ENCODE measurements around the gene IPO4. TPM values are rescaled to one million over a fixed set of nuclear protein-coding genes. Genes with fewer than 3 reads are reported as not detected.
"Not testable (repeated sequence)": the region's sequence is repeated elsewhere in the genome, so short reads cannot be mapped to it uniquely, and the experiment has no call there.

IPO4 gene
- total and polyA plus RNA-seq, 9 of the 15 experiments (the other 6 are each of a cell fraction or from before 2014, with no cell fraction given): 7.3 to 122 (median 31.8) TPM

DNA sequence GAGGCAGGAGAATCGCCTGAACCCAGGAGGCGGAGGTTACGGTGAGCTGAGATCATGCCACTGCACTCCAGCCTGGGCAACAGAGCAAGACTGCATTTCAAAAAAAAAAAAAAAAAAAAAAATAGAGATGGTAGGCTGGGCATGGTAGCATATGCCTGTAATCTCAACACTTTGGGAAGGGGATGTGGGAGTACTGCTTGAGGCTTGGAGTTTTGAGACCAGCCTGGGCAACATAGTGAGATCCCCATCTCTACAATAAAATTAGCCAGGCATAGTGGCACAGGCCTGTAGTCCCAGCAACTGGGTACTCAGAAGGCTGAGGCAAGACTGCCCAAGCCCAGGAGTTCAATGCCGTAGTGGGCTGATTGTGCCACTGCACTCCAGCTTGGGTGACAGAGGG lies 34.4 kb upstream of the IPO4 start:
- CTCF ChIA-PET (ENCODE audit: low intra/inter-chr PET ratio); H3K9ac ChIP-seq (ENCODE audit: insufficient read depth in 1 of 2, low read depth in 2 of 2, low read length in 2 of 2); H3K9me1 ChIP-seq (ENCODE audit: control insufficient read depth, insufficient read depth, low read length); H3K4me3 ChIP-seq; BruUV-seq (replicated peaks); H3K4me2 ChIP-seq (ENCODE audit: insufficient read depth, low read length); ATAC-seq; intact Hi-C loops (cut with micrococcal nuclease); in situ Hi-C loops (cut with MboI); H3K27ac ChIP-seq (ENCODE audit: extremely low read depth, low read depth, low read length); H2AFZ ChIP-seq (ENCODE audit: low read depth, low read length); H3K4me1 ChIP-seq (replicated peaks in 1 of 2; ENCODE audit: control insufficient read depth in 2 of 2, insufficient read depth in 2 of 2, low read length in 2 of 2); H3K27me3 ChIP-seq (ENCODE audit: control insufficient read depth in 2 of 2, insufficient read depth in 2 of 2, low read length in 2 of 2); DNase-seq (ENCODE audit: extremely low read depth in 1 of 4, low spot score in 3 of 4); POLR2A ChIA-PET; FAIRE-seq; H3K9me3 ChIP-seq (replicated peaks; ENCODE audit: control insufficient read depth, insufficient read depth, low read depth, low read length); H4K20me1 ChIP-seq (replicated peaks; ENCODE audit: control insufficient read depth, insufficient read depth, low read length): not testable (repeated sequence)
- Histone ChIP-seq H3K36me3 (ENCODE audit: control insufficient read depth, insufficient read depth, low read length) (peaks cover 12% of the 10 kb centered on the region; the same call in 2 of the 3 replicates), H3K79me2 (ENCODE audit: control insufficient read depth, insufficient read depth, low read length) (peaks cover 38% of the 10 kb centered on the region)
- 83% methylated on average over 3 of the region's 4 CpGs for WGBS (ENCODE audit: insufficient coverage, low coverage, missing lambda C conversion rate)

DNA sequence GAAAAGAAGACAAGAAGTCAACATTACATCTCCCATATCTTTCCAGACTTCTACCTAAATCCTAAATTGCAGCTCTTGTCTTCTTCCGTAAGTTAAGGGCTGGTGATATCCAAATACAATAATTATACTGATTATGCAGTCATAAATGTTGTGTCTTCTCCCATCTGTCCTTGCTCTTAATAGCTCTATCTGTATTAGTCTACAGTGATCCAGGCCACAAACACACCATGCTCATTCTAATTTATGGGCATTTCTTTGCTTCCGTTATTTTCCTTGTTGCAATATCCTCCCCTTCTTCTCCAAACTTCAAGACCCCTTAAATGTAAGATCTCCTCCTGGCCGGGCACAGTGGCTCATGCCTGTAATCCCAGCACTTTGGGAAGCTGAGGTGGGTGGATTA lies 30.9 kb upstream of the IPO4 start:
- Histone ChIP-seq H3K36me3 (ENCODE audit: control insufficient read depth, insufficient read depth, low read length) (peaks cover 9% of the 10 kb centered on the region; the same call in 2 of the 3 replicates), H3K4me2 (ENCODE audit: insufficient read depth, low read length) (no peak overlapping the region), H3K27me3 (ENCODE audit: control insufficient read depth in 2 of 2, insufficient read depth in 2 of 2, low read length in 2 of 2) (no peaks in the 10 kb centered on the region), H2AFZ (ENCODE audit: low read depth, low read length) (no peak overlapping the region), H3K9me3 (replicated peaks; ENCODE audit: control insufficient read depth, insufficient read depth, low read depth, low read length) (no peaks in the 10 kb centered on the region), H3K4me3 (no peak overlapping the region), H3K27ac (ENCODE audit: extremely low read depth, low read depth, low read length) (no peak overlapping the region), H4K20me1 (replicated peaks; ENCODE audit: control insufficient read depth, insufficient read depth, low read length) (no peaks in the 10 kb centered on the region), H3K9ac (ENCODE audit: insufficient read depth in 1 of 2, low read depth in 2 of 2, low read length in 2 of 2) (no peak overlapping the region), H3K9me1 (ENCODE audit: control insufficient read depth, insufficient read depth, low read length) (no peaks in the 10 kb centered on the region), H3K4me1 (replicated peaks in 1 of 2; ENCODE audit: control insufficient read depth in 2 of 2, insufficient read depth in 2 of 2, low read length in 2 of 2) (peaks cover 1 to 4% of the 10 kb centered on the region in 2 experiments; a peak in 4 of 5 replicates), H3K79me2 (ENCODE audit: control insufficient read depth, insufficient read depth, low read length) (peaks cover 18% of the 10 kb centered on the region)
- ATAC-seq: no peak
- CTCF ChIA-PET (ENCODE audit: low intra/inter-chr PET ratio): no interaction called here
- DNase-seq (ENCODE audit: extremely low read depth in 1 of 4, low spot score in 3 of 4): no peak
- no TSS peak for BruUV-seq (replicated peaks)
- 63% methylated on average over 3 of the region's 3 CpGs for WGBS (ENCODE audit: insufficient coverage, low coverage, missing lambda C conversion rate)
- no peak for FAIRE-seq
- POLR2A ChIA-PET: no interaction called here
- intact Hi-C loops (cut with micrococcal nuclease): no loop called here
- in situ Hi-C loops (cut with MboI): no loop called here
- TF ChIP-seq, protein P1, sequence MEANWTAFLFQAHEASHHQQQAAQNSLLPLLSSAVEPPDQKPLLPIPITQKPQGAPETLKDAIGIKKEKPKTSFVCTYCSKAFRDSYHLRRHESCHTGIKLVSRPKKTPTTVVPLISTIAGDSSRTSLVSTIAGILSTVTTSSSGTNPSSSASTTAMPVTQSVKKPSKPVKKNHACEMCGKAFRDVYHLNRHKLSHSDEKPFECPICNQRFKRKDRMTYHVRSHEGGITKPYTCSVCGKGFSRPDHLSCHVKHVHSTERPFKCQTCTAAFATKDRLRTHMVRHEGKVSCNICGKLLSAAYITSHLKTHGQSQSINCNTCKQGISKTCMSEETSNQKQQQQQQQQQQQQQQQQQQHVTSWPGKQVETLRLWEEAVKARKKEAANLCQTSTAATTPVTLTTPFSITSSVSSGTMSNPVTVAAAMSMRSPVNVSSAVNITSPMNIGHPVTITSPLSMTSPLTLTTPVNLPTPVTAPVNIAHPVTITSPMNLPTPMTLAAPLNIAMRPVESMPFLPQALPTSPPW (CRISPR knock-in tag; IDR thresholded peaks at IDR 0.05): no peak
- no peak for TF ChIP-seq DMBX1 (CRISPR knock-in tag; IDR thresholded peaks at IDR 0.05; ENCODE audit: borderline replicate concordance)
- TF ChIP-seq, protein P2, sequence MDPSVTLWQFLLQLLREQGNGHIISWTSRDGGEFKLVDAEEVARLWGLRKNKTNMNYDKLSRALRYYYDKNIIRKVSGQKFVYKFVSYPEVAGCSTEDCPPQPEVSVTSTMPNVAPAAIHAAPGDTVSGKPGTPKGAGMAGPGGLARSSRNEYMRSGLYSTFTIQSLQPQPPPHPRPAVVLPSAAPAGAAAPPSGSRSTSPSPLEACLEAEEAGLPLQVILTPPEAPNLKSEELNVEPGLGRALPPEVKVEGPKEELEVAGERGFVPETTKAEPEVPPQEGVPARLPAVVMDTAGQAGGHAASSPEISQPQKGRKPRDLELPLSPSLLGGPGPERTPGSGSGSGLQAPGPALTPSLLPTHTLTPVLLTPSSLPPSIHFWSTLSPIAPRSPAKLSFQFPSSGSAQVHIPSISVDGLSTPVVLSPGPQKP (CRISPR knock-in tag; IDR thresholded peaks at IDR 0.05): no peak
- TF ChIP-seq, protein P3, sequence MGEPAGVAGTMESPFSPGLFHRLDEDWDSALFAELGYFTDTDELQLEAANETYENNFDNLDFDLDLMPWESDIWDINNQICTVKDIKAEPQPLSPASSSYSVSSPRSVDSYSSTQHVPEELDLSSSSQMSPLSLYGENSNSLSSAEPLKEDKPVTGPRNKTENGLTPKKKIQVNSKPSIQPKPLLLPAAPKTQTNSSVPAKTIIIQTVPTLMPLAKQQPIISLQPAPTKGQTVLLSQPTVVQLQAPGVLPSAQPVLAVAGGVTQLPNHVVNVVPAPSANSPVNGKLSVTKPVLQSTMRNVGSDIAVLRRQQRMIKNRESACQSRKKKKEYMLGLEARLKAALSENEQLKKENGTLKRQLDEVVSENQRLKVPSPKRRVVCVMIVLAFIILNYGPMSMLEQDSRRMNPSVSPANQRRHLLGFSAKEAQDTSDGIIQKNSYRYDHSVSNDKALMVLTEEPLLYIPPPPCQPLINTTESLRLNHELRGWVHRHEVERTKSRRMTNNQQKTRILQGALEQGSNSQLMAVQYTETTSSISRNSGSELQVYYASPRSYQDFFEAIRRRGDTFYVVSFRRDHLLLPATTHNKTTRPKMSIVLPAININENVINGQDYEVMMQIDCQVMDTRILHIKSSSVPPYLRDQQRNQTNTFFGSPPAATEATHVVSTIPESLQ (CRISPR knock-in tag; IDR thresholded peaks at IDR 0.05): no peak
- TF ChIP-seq ZNF668 (CRISPR knock-in tag; IDR thresholded peaks at IDR 0.05): no peak
- TF ChIP-seq ZNF79 (CRISPR knock-in tag; IDR thresholded peaks at IDR 0.05; ENCODE audit: low read depth): no peak
- no peak for TF ChIP-seq RB1 (IDR thresholded peaks at IDR 0.05; ENCODE audit: low read depth)
- no peak for TF ChIP-seq ZNF696 (CRISPR knock-in tag; conservative IDR thresholded peaks at IDR 0.05)
- TF ChIP-seq, protein P4, sequence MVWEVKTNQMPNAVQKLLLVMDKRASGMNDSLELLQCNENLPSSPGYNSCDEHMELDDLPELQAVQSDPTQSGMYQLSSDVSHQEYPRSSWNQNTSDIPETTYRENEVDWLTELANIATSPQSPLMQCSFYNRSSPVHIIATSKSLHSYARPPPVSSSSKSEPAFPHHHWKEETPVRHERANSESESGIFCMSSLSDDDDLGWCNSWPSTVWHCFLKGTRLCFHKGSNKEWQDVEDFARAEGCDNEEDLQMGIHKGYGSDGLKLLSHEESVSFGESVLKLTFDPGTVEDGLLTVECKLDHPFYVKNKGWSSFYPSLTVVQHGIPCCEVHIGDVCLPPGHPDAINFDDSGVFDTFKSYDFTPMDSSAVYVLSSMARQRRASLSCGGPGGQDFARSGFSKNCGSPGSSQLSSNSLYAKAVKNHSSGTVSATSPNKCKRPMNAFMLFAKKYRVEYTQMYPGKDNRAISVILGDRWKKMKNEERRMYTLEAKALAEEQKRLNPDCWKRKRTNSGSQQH (CRISPR knock-in tag; IDR thresholded peaks at IDR 0.05): no peak
